DND-41 (cell line): ENCODE measurements around the gene HEATR1.

Experiments
- CTCF ChIP-seq: IDR thresholded peaks from 2 replicates; pipeline ENCODE4 v1.5.1; 2012; ENCODE audit warnings: borderline replicate concordance, low read length, moderate library complexity, mild to moderate bottlenecking; ENCODE audit not compliant: poor library complexity, severe bottlenecking; ENCODE audit errors: extremely low read depth
- EZH2 ChIP-seq: IDR thresholded peaks from 3 replicates; pipeline ENCODE4 v1.6.1; 2012; ENCODE audit warnings: borderline replicate concordance, low read depth, mild to moderate bottlenecking, moderate library complexity, low read length, inconsistent platforms; ENCODE audit not compliant: severe bottlenecking

- no peak for TF ChIP-seq CTCF
- no peak for TF ChIP-seq EZH2
Observed at GRCh38 chr1:236589531-236589930, 14.8 kb downstream of the HEATR1 start.
